ENCODE data around the gene SMYD1. TPM values are rescaled to one million over a fixed set of nuclear protein-coding genes. Genes with fewer than 3 reads are reported as not detected.

SMYD1 gene
- total RNA-seq, 4 donors from 2014 or later, result 2.0 to 37.0 (median 13.2) TPM

DNA sequence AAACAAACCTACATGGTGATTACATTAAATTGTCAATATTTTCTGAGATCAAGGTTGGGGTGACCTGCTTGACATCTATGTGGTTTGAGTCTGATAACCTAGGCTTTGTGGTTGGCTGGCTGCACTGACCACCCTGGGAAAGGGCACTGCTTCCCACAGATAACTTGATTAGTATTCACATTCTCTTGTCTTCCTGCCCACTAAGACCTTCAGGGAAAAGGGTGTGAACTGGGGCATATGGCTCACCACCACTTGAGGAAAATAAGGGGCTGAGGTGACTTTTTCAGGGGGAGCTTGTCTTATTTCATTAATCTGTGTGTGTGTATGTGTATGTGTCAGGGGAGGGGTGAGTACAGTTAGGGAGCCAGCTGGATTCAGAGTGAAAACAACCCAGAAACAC is 1.5 kb downstream of the SMYD1 start:
- Histone ChIP-seq H3K9me3 (peaks cover 0 to 3% (median 0%) of the 10 kb centered on the region in 3 donors), H3K27me3 (peaks cover 16% of the 10 kb centered on the region), H3K4me3 (peak overlapping the region in 1 of 2 donors; percentile 19), H3K4me1 (no peaks in the 10 kb centered on the region), H3K36me3 (no peaks in the 10 kb centered on the region), H3K27ac (peak overlapping the region in 2 of 4 donors; percentile 5 to 10)
- no peak for ATAC-seq
- TF ChIP-seq, protein P1, sequence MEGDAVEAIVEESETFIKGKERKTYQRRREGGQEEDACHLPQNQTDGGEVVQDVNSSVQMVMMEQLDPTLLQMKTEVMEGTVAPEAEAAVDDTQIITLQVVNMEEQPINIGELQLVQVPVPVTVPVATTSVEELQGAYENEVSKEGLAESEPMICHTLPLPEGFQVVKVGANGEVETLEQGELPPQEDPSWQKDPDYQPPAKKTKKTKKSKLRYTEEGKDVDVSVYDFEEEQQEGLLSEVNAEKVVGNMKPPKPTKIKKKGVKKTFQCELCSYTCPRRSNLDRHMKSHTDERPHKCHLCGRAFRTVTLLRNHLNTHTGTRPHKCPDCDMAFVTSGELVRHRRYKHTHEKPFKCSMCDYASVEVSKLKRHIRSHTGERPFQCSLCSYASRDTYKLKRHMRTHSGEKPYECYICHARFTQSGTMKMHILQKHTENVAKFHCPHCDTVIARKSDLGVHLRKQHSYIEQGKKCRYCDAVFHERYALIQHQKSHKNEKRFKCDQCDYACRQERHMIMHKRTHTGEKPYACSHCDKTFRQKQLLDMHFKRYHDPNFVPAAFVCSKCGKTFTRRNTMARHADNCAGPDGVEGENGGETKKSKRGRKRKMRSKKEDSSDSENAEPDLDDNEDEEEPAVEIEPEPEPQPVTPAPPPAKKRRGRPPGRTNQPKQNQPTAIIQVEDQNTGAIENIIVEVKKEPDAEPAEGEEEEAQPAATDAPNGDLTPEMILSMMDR (IDR thresholded peaks at IDR 0.05), result no peak
- TF ChIP-seq EP300 (IDR thresholded peaks at IDR 0.05) (no peak), POLR2A (IDR thresholded peaks at IDR 0.05) (no peak)

DNA sequence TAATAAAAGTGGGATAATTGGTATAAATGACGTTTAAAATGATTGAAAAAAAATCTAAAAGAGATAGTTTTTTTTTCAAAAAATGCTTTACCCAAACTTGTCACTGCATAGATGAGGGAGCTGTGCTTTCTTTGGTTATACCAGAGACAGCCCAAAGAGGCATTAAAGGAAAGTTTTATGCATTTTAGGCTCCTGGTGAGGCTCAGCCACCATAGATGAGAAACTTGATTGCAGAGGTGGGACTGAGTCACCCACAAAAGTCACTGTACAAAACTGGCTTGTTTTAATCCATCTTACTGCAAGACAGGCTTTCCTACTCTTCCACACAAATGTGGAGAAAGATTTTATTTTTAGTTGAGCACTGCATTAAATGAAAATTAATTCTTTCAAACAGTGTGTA is 2.4 kb downstream of the SMYD1 start:
- peaks cover 16% of the 10 kb centered on the region for H3K27me3 ChIP-seq
- H3K9me3 ChIP-seq, result peaks cover 0 to 5% (median 0%) of the 10 kb centered on the region in 3 donors
- no peak overlapping the region for H3K27ac ChIP-seq
- H3K4me1 ChIP-seq, result no peaks in the 10 kb centered on the region
- no peak overlapping the region for H3K4me3 ChIP-seq
- 40 to 45% methylated on average over 1 of the region's 1 CpG for WGBS, 2 donors (ENCODE audit: low coverage in 1 of 2)
- ATAC-seq, result no peak
- TF ChIP-seq POLR2A (IDR thresholded peaks at IDR 0.05) (no peak), POLR2AphosphoS5 (IDR thresholded peaks at IDR 0.05) (no peak), EP300 (IDR thresholded peaks at IDR 0.05) (no peak)
- TF ChIP-seq, protein P1 (IDR thresholded peaks at IDR 0.05), result no peak
- no peaks in the 10 kb centered on the region for H3K36me3 ChIP-seq

DNA sequence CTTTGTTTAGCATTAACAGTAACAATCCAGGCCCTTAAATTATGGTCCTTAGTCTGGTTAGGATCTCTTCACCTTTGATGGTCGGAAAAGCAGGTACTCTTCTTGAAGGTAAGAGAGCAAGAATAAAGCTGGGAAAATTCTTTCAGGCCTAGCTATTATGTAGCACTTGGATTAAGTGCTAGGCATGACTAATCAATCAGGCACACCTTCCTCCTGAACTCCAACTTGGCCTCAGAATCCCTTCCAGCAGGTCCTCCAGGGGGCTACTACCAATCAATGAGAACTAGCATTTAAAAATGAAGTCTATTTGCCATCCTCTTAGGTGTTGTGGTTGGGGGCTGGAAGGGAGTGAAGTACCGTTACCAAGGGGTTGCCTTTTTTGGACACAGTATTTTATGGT is 3.7 kb downstream of the SMYD1 start:
- H3K27ac ChIP-seq, result no peak overlapping the region
- H3K36me3 ChIP-seq, result no peaks in the 10 kb centered on the region

DNA sequence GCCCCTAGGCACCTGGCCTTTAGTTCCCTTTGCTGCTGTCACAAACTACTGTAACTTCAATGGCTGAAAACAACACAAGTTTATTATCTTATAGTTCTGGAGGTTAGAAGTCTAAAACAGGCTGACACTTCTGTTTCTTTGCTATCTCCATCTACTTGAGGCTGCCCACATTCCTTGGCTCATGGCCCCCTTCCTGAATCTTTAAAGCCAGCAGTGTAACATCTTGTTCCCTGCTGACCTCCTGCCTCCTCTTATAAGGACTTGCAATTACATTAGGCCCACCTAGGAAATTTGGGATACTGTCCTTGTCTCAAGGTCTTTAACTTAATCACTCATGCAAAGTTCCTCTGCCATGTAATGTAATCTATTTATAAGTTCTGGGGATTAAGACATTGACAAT is 6.5 kb downstream of the SMYD1 start:
- Histone ChIP-seq H3K27ac (peak overlapping the region in 1 of 4 donors; percentile 27), H3K9me3 (peaks cover 0 to 5% (median 0%) of the 10 kb centered on the region in 3 donors), H3K4me1 (no peaks in the 10 kb centered on the region), H3K36me3 (no peaks in the 10 kb centered on the region), H3K4me3 (no peak overlapping the region), H3K27me3 (peaks cover 10% of the 10 kb centered on the region)
- no peak for ATAC-seq
- no peak for TF ChIP-seq POLR2A (IDR thresholded peaks at IDR 0.05)
- no peak for TF ChIP-seq POLR2AphosphoS5 (IDR thresholded peaks at IDR 0.05)
- TF ChIP-seq, protein P1 (IDR thresholded peaks at IDR 0.05), result no peak
- no peak for TF ChIP-seq EP300 (IDR thresholded peaks at IDR 0.05)

More for the DNA sequence above, 3.7 kb downstream of the SMYD1 start:
- peaks cover 0 to 5% (median 0%) of the 10 kb centered on the region in 3 donors for H3K9me3 ChIP-seq
- no peak for TF ChIP-seq EP300 (IDR thresholded peaks at IDR 0.05)
- no peak for TF ChIP-seq POLR2AphosphoS5 (IDR thresholded peaks at IDR 0.05)
- TF ChIP-seq, protein P1 (IDR thresholded peaks at IDR 0.05), result no peak
- no peak for TF ChIP-seq POLR2A (IDR thresholded peaks at IDR 0.05)
- H3K27me3 ChIP-seq, result peaks cover 16% of the 10 kb centered on the region
- no peaks in the 10 kb centered on the region for H3K4me1 ChIP-seq
- 75% methylated on average over 2 of the region's 2 CpGs; no CpG with 5 or more reads in 1 of the 2 donors for WGBS, 2 donors (ENCODE audit: low coverage in 1 of 2)
- no peak for ATAC-seq
- no peak overlapping the region for H3K4me3 ChIP-seq

DNA sequence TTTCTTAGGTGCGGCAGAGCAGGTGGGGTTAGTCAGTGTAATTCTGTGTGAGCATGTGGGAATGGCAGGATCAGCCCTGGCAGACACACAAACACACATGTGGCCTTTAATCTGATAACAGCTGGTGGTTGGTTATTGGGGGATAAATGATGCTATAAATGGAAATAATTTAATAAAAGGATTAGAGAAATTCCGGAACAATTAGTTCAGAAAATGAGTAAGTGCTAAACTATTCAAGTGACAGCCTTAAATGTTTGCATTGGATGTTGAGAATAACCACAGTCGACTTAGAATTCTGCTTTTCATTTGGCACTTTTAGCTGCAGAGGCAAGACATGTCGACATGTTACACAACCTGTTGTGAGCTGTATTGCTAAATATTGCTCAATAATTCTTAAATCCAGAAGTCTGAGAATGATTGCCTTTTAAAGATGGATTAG is 7.2 kb downstream of the SMYD1 start:
- 35 to 37% methylated on average over 4 of the region's 4 CpGs for WGBS, 2 donors (ENCODE audit: low coverage in 1 of 2)
- peak; percentile 48 for ATAC-seq
- Histone ChIP-seq H3K36me3 (no peaks in the 10 kb centered on the region), H3K27ac (peak overlapping the region in 2 of 4 donors; percentile 7 to 27), H3K4me3 (no peak overlapping the region), H3K9me3 (peaks cover 0 to 5% (median 0%) of the 10 kb centered on the region in 3 donors), H3K27me3 (peaks cover 2% of the 10 kb centered on the region), H3K4me1 (no peaks in the 10 kb centered on the region)
- TF ChIP-seq EP300 (IDR thresholded peaks at IDR 0.05) (no peak), POLR2AphosphoS5 (IDR thresholded peaks at IDR 0.05) (no peak), POLR2A (IDR thresholded peaks at IDR 0.05) (no peak)
- TF ChIP-seq, protein P1 (IDR thresholded peaks at IDR 0.05), result no peak
